ENCODE results near the gene RAB6B. TPM values are rescaled to one million over a fixed set of nuclear protein-coding genes. Genes with fewer than 3 reads are reported as not detected.

RAB6B gene
- polyA plus RNA-seq, 1 donor from 2014 or later, result 57.5 TPM

DNA sequence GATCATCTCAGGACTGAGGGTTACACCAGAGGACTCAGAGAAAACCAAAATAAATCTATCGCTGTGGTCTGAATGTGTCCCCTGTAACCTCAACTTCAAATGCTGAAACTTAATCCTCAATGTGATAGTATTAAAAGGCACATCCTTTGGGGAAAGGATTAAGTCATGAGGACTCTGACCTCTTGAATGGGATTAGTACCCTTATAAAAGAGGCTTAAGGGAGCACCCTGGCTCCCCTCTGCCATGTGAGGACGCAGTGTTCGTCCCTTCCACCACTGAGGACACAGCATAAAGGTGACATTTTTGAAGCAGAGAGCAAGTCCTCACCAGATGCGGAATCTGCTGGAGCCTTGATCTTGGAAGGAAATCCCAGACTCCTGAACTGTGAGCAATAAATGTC lies 50.6 kb downstream of the RAB6B start:
- no peaks in the 10 kb centered on the region for H4K20me1 ChIP-seq (ENCODE audit: insufficient read depth)
- H3K79me2 ChIP-seq (replicated peaks; ENCODE audit: insufficient read depth, low read length), result no peaks in the 10 kb centered on the region
- no peak overlapping the region for H3K27ac ChIP-seq (ENCODE audit: low read length)
- no peak overlapping the region for H3K9ac ChIP-seq (ENCODE audit: low read length)
- no peaks in the 10 kb centered on the region for H3K9me2 ChIP-seq (ENCODE audit: insufficient read depth, low read length)
- H3F3A ChIP-seq (ENCODE audit: insufficient read depth, low read length, poor library complexity, severe bottlenecking), result no peaks in the 10 kb centered on the region
- no peaks in the 10 kb centered on the region for H3K36me3 ChIP-seq (ENCODE audit: insufficient read depth, low read length)
- no peaks in the 10 kb centered on the region for H3K27me3 ChIP-seq (ENCODE audit: insufficient read depth, low read depth, low read length)
- H3K9me3 ChIP-seq (ENCODE audit: low read length), result no peaks in the 10 kb centered on the region
- TF ChIP-seq SMC3 (conservative IDR thresholded peaks at IDR 0.05; ENCODE audit: poor library complexity), result no peak
- no peak for TF ChIP-seq RAD21 (conservative IDR thresholded peaks at IDR 0.05)
- TF ChIP-seq, protein P1, sequence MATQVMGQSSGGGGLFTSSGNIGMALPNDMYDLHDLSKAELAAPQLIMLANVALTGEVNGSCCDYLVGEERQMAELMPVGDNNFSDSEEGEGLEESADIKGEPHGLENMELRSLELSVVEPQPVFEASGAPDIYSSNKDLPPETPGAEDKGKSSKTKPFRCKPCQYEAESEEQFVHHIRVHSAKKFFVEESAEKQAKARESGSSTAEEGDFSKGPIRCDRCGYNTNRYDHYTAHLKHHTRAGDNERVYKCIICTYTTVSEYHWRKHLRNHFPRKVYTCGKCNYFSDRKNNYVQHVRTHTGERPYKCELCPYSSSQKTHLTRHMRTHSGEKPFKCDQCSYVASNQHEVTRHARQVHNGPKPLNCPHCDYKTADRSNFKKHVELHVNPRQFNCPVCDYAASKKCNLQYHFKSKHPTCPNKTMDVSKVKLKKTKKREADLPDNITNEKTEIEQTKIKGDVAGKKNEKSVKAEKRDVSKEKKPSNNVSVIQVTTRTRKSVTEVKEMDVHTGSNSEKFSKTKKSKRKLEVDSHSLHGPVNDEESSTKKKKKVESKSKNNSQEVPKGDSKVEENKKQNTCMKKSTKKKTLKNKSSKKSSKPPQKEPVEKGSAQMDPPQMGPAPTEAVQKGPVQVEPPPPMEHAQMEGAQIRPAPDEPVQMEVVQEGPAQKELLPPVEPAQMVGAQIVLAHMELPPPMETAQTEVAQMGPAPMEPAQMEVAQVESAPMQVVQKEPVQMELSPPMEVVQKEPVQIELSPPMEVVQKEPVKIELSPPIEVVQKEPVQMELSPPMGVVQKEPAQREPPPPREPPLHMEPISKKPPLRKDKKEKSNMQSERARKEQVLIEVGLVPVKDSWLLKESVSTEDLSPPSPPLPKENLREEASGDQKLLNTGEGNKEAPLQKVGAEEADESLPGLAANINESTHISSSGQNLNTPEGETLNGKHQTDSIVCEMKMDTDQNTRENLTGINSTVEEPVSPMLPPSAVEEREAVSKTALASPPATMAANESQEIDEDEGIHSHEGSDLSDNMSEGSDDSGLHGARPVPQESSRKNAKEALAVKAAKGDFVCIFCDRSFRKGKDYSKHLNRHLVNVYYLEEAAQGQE (IDR thresholded peaks at IDR 0.05; ENCODE audit: borderline replicate concordance), result no peak
- TF ChIP-seq EZH2 (IDR thresholded peaks at IDR 0.05; ENCODE audit: borderline replicate concordance, insufficient read depth, low read length, poor library complexity, severe bottlenecking), result no peak
- no peak for TF ChIP-seq MXI1 (conservative IDR thresholded peaks at IDR 0.05; ENCODE audit: poor library complexity, severe bottlenecking)
- TF ChIP-seq, protein P2, sequence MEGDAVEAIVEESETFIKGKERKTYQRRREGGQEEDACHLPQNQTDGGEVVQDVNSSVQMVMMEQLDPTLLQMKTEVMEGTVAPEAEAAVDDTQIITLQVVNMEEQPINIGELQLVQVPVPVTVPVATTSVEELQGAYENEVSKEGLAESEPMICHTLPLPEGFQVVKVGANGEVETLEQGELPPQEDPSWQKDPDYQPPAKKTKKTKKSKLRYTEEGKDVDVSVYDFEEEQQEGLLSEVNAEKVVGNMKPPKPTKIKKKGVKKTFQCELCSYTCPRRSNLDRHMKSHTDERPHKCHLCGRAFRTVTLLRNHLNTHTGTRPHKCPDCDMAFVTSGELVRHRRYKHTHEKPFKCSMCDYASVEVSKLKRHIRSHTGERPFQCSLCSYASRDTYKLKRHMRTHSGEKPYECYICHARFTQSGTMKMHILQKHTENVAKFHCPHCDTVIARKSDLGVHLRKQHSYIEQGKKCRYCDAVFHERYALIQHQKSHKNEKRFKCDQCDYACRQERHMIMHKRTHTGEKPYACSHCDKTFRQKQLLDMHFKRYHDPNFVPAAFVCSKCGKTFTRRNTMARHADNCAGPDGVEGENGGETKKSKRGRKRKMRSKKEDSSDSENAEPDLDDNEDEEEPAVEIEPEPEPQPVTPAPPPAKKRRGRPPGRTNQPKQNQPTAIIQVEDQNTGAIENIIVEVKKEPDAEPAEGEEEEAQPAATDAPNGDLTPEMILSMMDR (IDR thresholded peaks at IDR 0.05; ENCODE audit: poor library complexity, severe bottlenecking), result no peak
- no peak for TF ChIP-seq POLR2AphosphoS5 (IDR thresholded peaks at IDR 0.05)
- TF ChIP-seq TAF1 (IDR thresholded peaks at IDR 0.05; ENCODE audit: low read depth), result no peak
- TF ChIP-seq EP300 (conservative IDR thresholded peaks at IDR 0.05; ENCODE audit: poor library complexity, severe bottlenecking), result no peak
- H2AFZ ChIP-seq (ENCODE audit: low read depth, low read length), result no peak overlapping the region
- no peak overlapping the region for H3K4me3 ChIP-seq (ENCODE audit: low read length)
- H3K4me2 ChIP-seq (ENCODE audit: low read length), result no peak overlapping the region

DNA sequence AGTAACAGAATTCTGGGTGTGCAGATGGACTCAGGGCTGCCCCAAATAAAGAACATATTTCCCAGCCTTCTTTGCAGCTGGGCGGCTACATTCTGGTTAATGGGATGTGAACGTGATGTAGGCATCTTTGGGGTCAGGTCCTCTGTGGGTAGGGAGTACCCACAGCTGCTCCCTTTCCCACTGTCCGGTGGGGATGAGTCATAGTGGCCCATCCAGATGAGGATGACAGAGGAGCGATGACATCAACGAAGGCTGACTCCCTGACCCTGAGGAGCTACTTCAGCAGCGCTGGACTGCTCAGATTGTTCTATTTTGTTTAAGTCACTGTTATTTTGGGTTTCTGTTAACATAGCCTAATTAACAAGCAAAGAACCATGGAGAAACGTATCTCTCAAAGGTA lies 52.0 kb downstream of the RAB6B start:
- Histone ChIP-seq H3K27ac (ENCODE audit: low read length) (no peak overlapping the region), H2AFZ (ENCODE audit: low read depth, low read length) (no peak overlapping the region)
- no peak for TF ChIP-seq RAD21 (conservative IDR thresholded peaks at IDR 0.05)
- no peak for TF ChIP-seq EZH2 (IDR thresholded peaks at IDR 0.05; ENCODE audit: borderline replicate concordance, insufficient read depth, low read length, poor library complexity, severe bottlenecking)
- TF ChIP-seq TAF1 (IDR thresholded peaks at IDR 0.05; ENCODE audit: low read depth), result no peak
- TF ChIP-seq, protein P2 (IDR thresholded peaks at IDR 0.05; ENCODE audit: poor library complexity, severe bottlenecking), result no peak
- no peak for TF ChIP-seq EP300 (conservative IDR thresholded peaks at IDR 0.05; ENCODE audit: poor library complexity, severe bottlenecking)
- no peak for TF ChIP-seq POLR2AphosphoS5 (IDR thresholded peaks at IDR 0.05)
- TF ChIP-seq, protein P1 (IDR thresholded peaks at IDR 0.05; ENCODE audit: borderline replicate concordance), result no peak
- TF ChIP-seq SMC3 (conservative IDR thresholded peaks at IDR 0.05; ENCODE audit: poor library complexity), result no peak
- TF ChIP-seq MXI1 (conservative IDR thresholded peaks at IDR 0.05; ENCODE audit: poor library complexity, severe bottlenecking), result no peak

More for the DNA sequence above, 52.0 kb downstream of the RAB6B start:
- Histone ChIP-seq H3K9me3 (ENCODE audit: low read length) (no peaks in the 10 kb centered on the region), H3K9me2 (ENCODE audit: insufficient read depth, low read length) (no peaks in the 10 kb centered on the region), H3F3A (ENCODE audit: insufficient read depth, low read length, poor library complexity, severe bottlenecking) (no peaks in the 10 kb centered on the region), H3K36me3 (ENCODE audit: insufficient read depth, low read length) (no peaks in the 10 kb centered on the region), H3K9ac (ENCODE audit: low read length) (no peak overlapping the region), H3K27me3 (ENCODE audit: insufficient read depth, low read depth, low read length) (no peaks in the 10 kb centered on the region), H4K20me1 (ENCODE audit: insufficient read depth) (no peaks in the 10 kb centered on the region), H3K4me2 (ENCODE audit: low read length) (no peak overlapping the region), H3K79me2 (replicated peaks; ENCODE audit: insufficient read depth, low read length) (no peaks in the 10 kb centered on the region), H3K4me3 (ENCODE audit: low read length) (no peak overlapping the region)
